Stimulated activated CD8-positive, alpha-beta memory T cell treated with anti-CD3 and anti-CD28 coated beads, Interleukin-4, amount 100 ng/mL, for 24 hours (primary cell): ENCODE results near the gene HLCS.

Source experiments
- DNase-seq: peaks from one replicate; pipeline ENCODE4 v3.0.0-alpha.2; 2020; ENCODE audit warnings: low read depth

Gene HLCS

GRCh38 chr21:36701756-36702621, 264.5 kb downstream of the HLCS start:
- DNase-seq, result no peak

DNA sequence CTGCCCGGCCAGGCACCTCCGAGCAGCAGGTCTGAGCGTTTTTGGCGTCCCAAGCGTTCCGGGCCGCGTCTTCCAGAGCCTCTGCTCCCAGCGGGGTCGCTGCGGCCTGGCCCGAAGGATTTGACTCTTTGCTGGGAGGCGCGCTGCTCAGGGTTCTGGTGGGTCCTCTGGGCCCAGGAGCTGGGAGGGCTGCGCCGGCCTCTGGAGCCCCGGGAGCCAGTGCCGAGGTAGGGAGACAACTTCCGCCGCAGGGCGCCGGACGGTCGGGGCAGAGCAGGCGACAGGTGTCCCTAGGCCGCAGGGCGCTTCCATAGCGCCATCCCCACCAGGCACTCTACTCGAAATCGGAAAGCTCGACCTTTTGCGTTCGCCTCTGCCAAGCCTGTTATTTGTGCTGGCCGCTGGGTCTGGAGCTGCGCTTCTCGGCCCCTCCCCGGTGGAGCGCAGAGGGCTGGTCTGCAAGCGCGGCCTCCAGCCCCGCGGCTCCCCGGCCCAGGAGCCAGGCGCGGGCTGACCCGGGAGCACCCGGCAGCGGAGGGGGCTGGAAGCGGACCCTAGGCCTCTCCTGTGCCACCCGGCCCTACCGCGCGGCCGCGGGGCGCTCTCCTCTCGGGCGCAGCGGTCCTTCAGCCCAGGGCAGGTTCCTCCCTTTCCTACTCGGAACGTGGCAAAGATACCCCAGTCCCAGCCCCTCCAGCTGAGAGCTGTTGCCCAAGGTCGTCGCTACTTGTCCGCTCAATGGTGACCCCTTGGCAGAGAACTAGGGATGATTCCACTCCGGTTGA, 265.3 kb downstream of the HLCS start:
- DNase-seq, result no peak
